SHP77 (cell line): ENCODE measurements around the gene NELFE.

Experiments
- DNase-seq, 2 experiments: peaks; one replicate each; lab custom pipeline; 2025; lab: John Stamatoyannopoulos, UW

NELFE gene

GRCh38 chr6:31972709-31973350 lies 14.1 kb upstream of the NELFE start:
- no peak for DNase-seq

GRCh38 chr6:31971993-31972708 lies 13.4 kb upstream of the NELFE start, which contains the start of gene DXO:
Gene DXO, minus strand, starts transcription at chr6:31972138. Its CDS starts 463 bp downstream, at chr6:31971675.
- peak; percentile 97 to 99 for DNase-seq

GRCh38 chr6:31971279-31971992 lies 12.7 kb upstream of the NELFE start:
- no peak for DNase-seq

GRCh38 chr6:31970604-31971271 lies 12.0 kb upstream of the NELFE start:
- peak; percentile 34 to 63 for DNase-seq

GRCh38 chr6:31969712-31970603 lies 11.2 kb upstream of the NELFE start:
- no peak for DNase-seq

- no peak for DNase-seq
Observed at GRCh38 chr6:31968791-31969711, 10.3 kb upstream of the NELFE start.

GRCh38 chr6:31968326-31968725 lies 9.6 kb upstream of the NELFE start:
- no peak for DNase-seq

- DNase-seq = no peak
Observed at GRCh38 chr6:31967926-31968320, 9.2 kb upstream of the NELFE start.

GRCh38 chr6:31966997-31967925 lies 8.5 kb upstream of the NELFE start:
- DNase-seq = no peak

- no peak for DNase-seq
Observed at GRCh38 chr6:31966506-31966905, 7.7 kb upstream of the NELFE start.

GRCh38 chr6:31965700-31966099 lies 6.9 kb upstream of the NELFE start:
- no peak for DNase-seq

GRCh38 chr6:31963921-31964320 lies 5.2 kb upstream of the NELFE start:
- DNase-seq = no peak

GRCh38 chr6:31961616-31962015 lies 2.8 kb upstream of the NELFE start:
- DNase-seq = no peak

GRCh38 chr6:31958412-31958740 lies 395 bp downstream of the NELFE start:
- DNase-seq = no peak

GRCh38 chr6:31956796-31957195 lies 2.0 kb downstream of the NELFE start:
- DNase-seq = no peak

GRCh38 chr6:31954511-31954910 lies 4.3 kb downstream of the NELFE start:
- DNase-seq = no peak

GRCh38 chr6:31952890-31953289 lies 5.9 kb downstream of the NELFE start:
- no peak for DNase-seq

GRCh38 chr6:31952140-31952805 lies 6.5 kb downstream of the NELFE start:
- peak; percentile 35 to 47 for DNase-seq
